H1 (cell line): Measurements from ENCODE around the gene OTOP3. TPM values are rescaled to one million over a fixed set of nuclear protein-coding genes. Genes with fewer than 3 reads are reported as not detected.

Experiments used
- CTCF ChIA-PET: fragments of 300-600 bp; sonication (Branson Sonifier 250); formaldehyde crosslinking; loops from one replicate; lab custom pipeline; 2021; ENCODE audit not compliant: partially characterized antibody; lab: Charles Lee
- POLR2A ChIA-PET: fragments of 300-600 bp; sonication (Branson Sonifier 250); formaldehyde crosslinking; loops from one replicate; lab custom pipeline; 2021; ENCODE audit warnings: inconsistent platforms; ENCODE audit not compliant: partially characterized antibody; lab: Charles Lee
- DNase-seq, 2 experiments: peaks; one replicate each; pipeline versions ENCODE4 v3.0.0 to v3.0.0-alpha.2; 2010 to 2022; ENCODE audit warnings: low spot score in 2 of 2, low read depth in 1 of 2, mixed read lengths in 1 of 2
- FAIRE-seq: peaks from 2 replicates; lab custom pipeline; 2011; peaks lifted over from hg19 to GRCh38; lab: Jason Lieb, UNC
- H2AFZ ChIP-seq: 2 replicates; pipeline ENCODE4 v1.8.1; 2012; ENCODE audit warnings: low read length, inconsistent platforms
- H2AK5ac ChIP-seq: 2 replicates; pipeline ENCODE4 v1.6.1; 2013; ENCODE audit warnings: low read depth, low read length
- H2BK120ac ChIP-seq: replicated peaks from 2 replicates; pipeline ENCODE3; 2013; ENCODE audit warnings: low read depth, low read length, inconsistent platforms
- H2BK12ac ChIP-seq: 2 replicates; pipeline ENCODE4 v1.6.1; 2013; ENCODE audit warnings: low read depth, low read length
- H2BK15ac ChIP-seq: 2 replicates; pipeline ENCODE4 v1.6.1; 2013; ENCODE audit warnings: low read length
- H2BK20ac ChIP-seq: 2 replicates; pipeline ENCODE4 v1.6.1; 2013; ENCODE audit warnings: low read length
- H2BK5ac ChIP-seq: 2 replicates; pipeline ENCODE4 v1.6.1; 2013; ENCODE audit warnings: low read depth, low read length
- H3K14ac ChIP-seq: 2 replicates; pipeline ENCODE4 v1.6.1; 2013; ENCODE audit warnings: inconsistent platforms; ENCODE audit not compliant: insufficient read length
- H3K18ac ChIP-seq: 2 replicates; pipeline ENCODE4 v1.6.1; 2013; ENCODE audit warnings: low read length; ENCODE audit errors: extremely low read depth
- H3K23ac ChIP-seq: 2 replicates; pipeline ENCODE4 v1.6.1; 2013; ENCODE audit warnings: inconsistent platforms; ENCODE audit not compliant: insufficient read length
- H3K23me2 ChIP-seq: 2 replicates; pipeline ENCODE4 v1.6.1; 2013; ENCODE audit warnings: low read depth, low read length
- H3K27ac ChIP-seq: 2 replicates; pipeline ENCODE4 v1.6.1; 2011; ENCODE audit warnings: low read depth, low read length, inconsistent platforms
- H3K27me3 ChIP-seq, 4 experiments: replicated peaks in 1 of 4; 1 replicate in 1 of 4; 2 replicates in 3 of 4; pipeline versions ENCODE4 v1.6.1 to v1.8.1; 2011 to 2013; ENCODE audit warnings: low read length in 3 of 4, mild to moderate bottlenecking in 3 of 4, inconsistent platforms in 2 of 4, mixed read lengths in 2 of 4, moderate library complexity in 1 of 4; ENCODE audit not compliant: control insufficient read depth in 3 of 4, insufficient read depth in 3 of 4; ENCODE audit errors: extremely low read depth in 1 of 4
- H3K36me3 ChIP-seq, 4 experiments: 2 replicates each; pipeline versions ENCODE4 v1.6.1 to v1.8.1; 2011 to 2013; ENCODE audit warnings: mild to moderate bottlenecking in 4 of 4, low read length in 3 of 4, moderate library complexity in 2 of 4, control low read depth in 1 of 4, inconsistent platforms in 1 of 4; ENCODE audit not compliant: insufficient read depth in 4 of 4, control insufficient read depth in 2 of 4
- H3K4ac ChIP-seq: replicated peaks from 2 replicates; pipeline ENCODE3; 2013; ENCODE audit warnings: low read length, low read depth, mixed read lengths, inconsistent platforms; ENCODE audit not compliant: insufficient read length
- H3K4me1 ChIP-seq, 4 experiments: replicated peaks in 1 of 4; 1 replicate in 1 of 4; 2 replicates in 3 of 4; pipeline versions ENCODE4 v1.6.1 to v1.8.1; 2011 to 2013; ENCODE audit warnings: low read length in 3 of 4, inconsistent platforms in 2 of 4, mixed read lengths in 1 of 4; ENCODE audit not compliant: insufficient read depth in 4 of 4, control insufficient read depth in 3 of 4
- H3K4me2 ChIP-seq, 2 experiments: 2 replicates each; pipeline versions ENCODE4 v1.6.1 to v1.8.1; 2011 to 2013; ENCODE audit warnings: low read depth in 2 of 2, low read length in 2 of 2, control low read depth in 1 of 2, inconsistent platforms in 1 of 2, mild to moderate bottlenecking in 1 of 2; ENCODE audit not compliant: insufficient read depth in 1 of 2
- H3K4me3 ChIP-seq, 4 experiments: fragments of 200-600, 300-600 bp in 1 of 4; sonication (generic), shearing (Covaris generic), sonication (Bioruptor Twin) in 1 of 4; 2 replicates each; pipeline versions ENCODE4 v1.5.1 to v1.8.1; 2011 to 2016; ENCODE audit warnings: low read length in 4 of 4, low read depth in 3 of 4, control low read depth in 2 of 4, inconsistent platforms in 2 of 4, mild to moderate bottlenecking in 2 of 4, mixed read lengths in 1 of 4, moderate library complexity in 1 of 4; ENCODE audit not compliant: insufficient read depth in 2 of 4; ENCODE audit errors: extremely low read depth in 1 of 4
- H3K56ac ChIP-seq: replicated peaks from 2 replicates; pipeline ENCODE3; 2013; ENCODE audit warnings: low read depth, mild to moderate bottlenecking, mixed read lengths, low read length, inconsistent platforms; ENCODE audit not compliant: insufficient read length
- H3K79me1 ChIP-seq: 2 replicates; pipeline ENCODE4 v1.6.1; 2013; ENCODE audit warnings: low read depth, low read length, control low read depth
- H3K79me2 ChIP-seq, 2 experiments: 2 replicates each; pipeline versions ENCODE4 v1.6.1 to v1.8.1; 2012 to 2013; ENCODE audit warnings: low read length in 2 of 2, mild to moderate bottlenecking in 2 of 2, inconsistent platforms in 1 of 2; ENCODE audit not compliant: insufficient read depth in 2 of 2, control insufficient read depth in 1 of 2
- H3K9ac ChIP-seq, 4 experiments: replicated peaks in 1 of 4; 1 replicate in 1 of 4; 2 replicates in 3 of 4; pipeline versions ENCODE4 v1.6.1 to v1.8.1; 2011 to 2013; ENCODE audit warnings: low read depth in 3 of 4, low read length in 3 of 4, control low read depth in 2 of 4, mild to moderate bottlenecking in 2 of 4, moderate library complexity in 2 of 4, inconsistent platforms in 1 of 4; ENCODE audit errors: extremely low read depth in 1 of 4
- H3K9me3 ChIP-seq, 2 experiments: 2 replicates each; pipeline versions ENCODE4 v1.6.1 to v1.8.1; 2012 to 2013; ENCODE audit warnings: mild to moderate bottlenecking in 2 of 2, moderate library complexity in 2 of 2, control low read depth in 1 of 2, inconsistent platforms in 1 of 2, low read depth in 1 of 2, low read length in 1 of 2, mixed read lengths in 1 of 2; ENCODE audit not compliant: insufficient read depth in 2 of 2
- H4K20me1 ChIP-seq, 2 experiments: replicated peaks in 1 of 2; 2 replicates each; pipeline versions ENCODE3 to v1.8.1; 2011 to 2013; ENCODE audit warnings: inconsistent platforms in 2 of 2, low read length in 2 of 2, mild to moderate bottlenecking in 1 of 2; ENCODE audit not compliant: insufficient read depth in 2 of 2, control insufficient read depth in 1 of 2
- H4K5ac ChIP-seq: 2 replicates; pipeline ENCODE4 v1.6.1; 2013; ENCODE audit warnings: low read length, low read depth, mixed read lengths, inconsistent platforms; ENCODE audit not compliant: insufficient read length
- H4K8ac ChIP-seq: 2 replicates; pipeline ENCODE4 v1.8.0; 2013; ENCODE audit warnings: mild to moderate bottlenecking, moderate library complexity, low read length, inconsistent platforms; ENCODE audit not compliant: insufficient read depth; ENCODE audit errors: extremely low read depth
- H4K91ac ChIP-seq: replicated peaks from 2 replicates; pipeline ENCODE3; 2013; ENCODE audit warnings: low read length, mixed read lengths, inconsistent platforms; ENCODE audit not compliant: insufficient read length
- CTCF ChIP-seq, 3 experiments: IDR thresholded peaks; 1 replicate in 2 of 3; 2 replicates in 1 of 3; pipeline versions ENCODE4 v1.5.1 to v1.6.1; 2011; ENCODE audit warnings: low read length in 3 of 3, mild to moderate bottlenecking in 3 of 3, inconsistent platforms in 2 of 3, low read depth in 1 of 3, moderate library complexity in 1 of 3; ENCODE audit not compliant: insufficient read depth in 1 of 3; ENCODE audit errors: control extremely low read depth in 1 of 3
- RAD21 ChIP-seq, 2 experiments: IDR thresholded peaks in 1 of 2; conservative IDR thresholded peaks in 1 of 2; 2 replicates each; pipeline ENCODE4 v1.6.1; 2011; ENCODE audit warnings: low read depth in 2 of 2, low read length in 2 of 2, improper control_type of control experiment in 1 of 2, inconsistent platforms in 1 of 2, mild to moderate bottlenecking in 1 of 2, moderate library complexity in 1 of 2
- SIN3A ChIP-seq, 2 experiments: IDR thresholded peaks in 1 of 2; conservative IDR thresholded peaks in 1 of 2; 2 replicates each; pipeline ENCODE4 v1.6.1; 2011 to 2012; ENCODE audit warnings: low read length in 2 of 2, improper control_type of control experiment in 1 of 2, low read depth in 1 of 2, mild to moderate bottlenecking in 1 of 2
- TAF1 ChIP-seq: IDR thresholded peaks from 2 replicates; pipeline ENCODE4 v1.6.1; 2011; ENCODE audit warnings: mild to moderate bottlenecking, low read depth, low read length
- TEAD4 ChIP-seq: IDR thresholded peaks from 2 replicates; pipeline ENCODE4 v1.6.1; 2012; ENCODE audit warnings: low read depth, low read length, inconsistent platforms, mixed read lengths
- USF2 ChIP-seq: IDR thresholded peaks from 2 replicates; pipeline ENCODE4 v1.6.1; 2011; ENCODE audit warnings: low read length, improper control_type of control experiment
- WGBS, 2 experiments: shearing (Covaris generic) in 1 of 2; methylation state at CpG; one replicate each; pipeline versions ENCODE4 v1.1.6 to v1.1.7; 2013 to 2015; ENCODE audit warnings: low lambda C conversion rate in 2 of 2, mixed read lengths in 2 of 2, inconsistent platforms in 1 of 2, low coverage in 1 of 2, missing lambda C conversion rate in 1 of 2; ENCODE audit not compliant: insufficient replicate concordance in 2 of 2, insufficient coverage in 1 of 2, insufficient read length in 1 of 2; ENCODE audit errors: extremely low coverage in 1 of 2, missing lambda C conversion rate in 1 of 2; 5-methylcytosine and 5-hydroxymethylcytosine counted together
- polyA plus RNA-seq, 7 experiments: library from polyadenylated mRNA; depleted of rRNA in 3 of 7; stranded (reverse) in 5 of 7; unstranded in 2 of 7; fragments of >200 nt in 5 of 7; fragments of 200-250 nt in 2 of 7; gene quantifications; 1 replicate in 5 of 7; 2 replicates in 1 of 7; 4 replicates in 1 of 7; pipeline versions ENCODE4 v1.2.1 to v1.2.3, GENCODE V29; 2011 to 2013; ENCODE audit warnings: missing spikeins in 2 of 7, mixed read lengths in 2 of 7
- total RNA-seq: library from RNA; stranded (reverse); fragmentation: NEBNext Ultra II Directional; extraction: Animal tissue kit (Norgen Biotek cat#: 25700); gene quantifications from 2 replicates; pipeline ENCODE4 v1.2.1, GENCODE V29; 2021

The OTOP3 gene
- total and polyA plus RNA-seq, 2 of the 8 experiments (the other 6 are each of a cell fraction or from before 2014, with no cell fraction given), result 0.05 TPM; not detected in 1

- FAIRE-seq, result no peak
- Histone ChIP-seq H3K36me3 (no peaks in the 10 kb centered on the region), H2AFZ (no peak overlapping the region), H3K4me1 (peaks cover 0 to 7% (median 1%) of the 10 kb centered on the region in 4 experiments; a peak in 4 of 7 replicates), H3K27me3 (peaks cover 0 to 5% (median 2%) of the 10 kb centered on the region in 4 experiments; a peak in 3 of 7 replicates), H3K27ac (no peak overlapping the region), H2BK15ac (no peak overlapping the region), H4K5ac (no peak overlapping the region), H3K9ac (no peak overlapping the region), H2BK20ac (no peak overlapping the region), H3K14ac (no peak overlapping the region), H3K23ac (no peak overlapping the region), H3K79me1 (no peaks in the 10 kb centered on the region), H3K4ac (no peak overlapping the region), H2BK5ac (no peak overlapping the region; the same call in 1 of the 2 replicates), H4K91ac (no peak overlapping the region), H2BK12ac (peak overlapping the region; percentile 12; the same call in 1 of the 2 replicates), H3K56ac (no peak overlapping the region), H3K23me2 (0 out of 2 replicates have a peak, but pooled peaks cover 3% of the 10 kb centered on the region), H3K18ac (no peak overlapping the region), H2BK120ac (no peak overlapping the region), H3K9me3 (no peaks in the 10 kb centered on the region), H4K20me1 (peaks cover 0 to 3% of the 10 kb centered on the region in 2 experiments), H4K8ac (no peak overlapping the region), H3K4me2 (no peak overlapping the region), H2AK5ac (no peak overlapping the region), H3K79me2 (no peaks in the 10 kb centered on the region), H3K4me3 (no peak overlapping the region)
- DNase-seq, result peak; percentile 54 to 84
- 69% methylated on average over 15 of the region's 19 CpGs; no CpG with 5 or more reads in 1 of the 2 experiments for WGBS, 2 experiments
- ChIA-PET CTCF (interaction anchor here (0.6 to 27.2 kb wide), 60 partner anchors 12 to 1503 kb away, joined by 3 to 1072 read pairs (median 5); partner anchors contain the start of genes ARMC7, CDR2L, FADS6 and HID1), POLR2A (interaction anchor here (0.6 to 2.5 kb wide), 9 partner anchors 8 to 202 kb away, joined by 3 to 37 read pairs (median 3); partner anchors contain the start of genes HID1, MRPL58 and OTOP2)
- TF ChIP-seq USF2 (peak; percentile 80), CTCF (IDR thresholded peaks at IDR 0.05; ENCODE audit: control extremely low read depth in 1 of 3, insufficient read depth in 1 of 3, low read depth in 1 of 3, low read length in 3 of 3) (peak; percentile 71 to 80 (median 74)), TAF1 (no peak), RAD21 (IDR thresholded peaks at IDR 0.05 in 1 of 2, conservative IDR thresholded peaks at IDR 0.05 in 1 of 2; ENCODE audit: low read depth in 2 of 2, low read length in 2 of 2) (peak; percentile 65 to 67), TEAD4 (peak; percentile 43; the same call in 1 of the 2 replicates), SIN3A (conservative IDR thresholded peaks at IDR 0.05 in 1 of 2, IDR thresholded peaks at IDR 0.05 in 1 of 2; ENCODE audit: low read depth in 1 of 2, low read length in 2 of 2) (peak in 1 of 2 experiments; percentile 67; a peak in 1 of 4 replicates)
Observed at GRCh38 chr17:74960570-74961342, 25.1 kb downstream of the OTOP3 start.
